GM13977 (cell line): ENCODE data around the gene DSE.

Experiments used
- DNase-seq: peaks from one replicate; pipeline ENCODE4 v3.0.0; 2012; ENCODE audit warnings: low spot score
- in situ Hi-C: fragments of 300-500 bp; cut with MboI; formaldehyde crosslinking; loops from one replicate; pipeline ENCODE4 v1.12.0; 2022; ENCODE audit warnings: low sequenced_read_pairs, low pct_unique_long_range_greater_than_20kb, mixed read lengths, inconsistent platforms; ENCODE audit not compliant: unreplicated experiment
- TF ChIP-seq, protein P1 (sequence below): IDR thresholded peaks from 2 replicates; pipeline ENCODE4 v1.5.1; 2012; ENCODE audit warnings: mild to moderate bottlenecking, control low read depth; ENCODE audit not compliant: insufficient read depth; ENCODE audit errors: extremely low read depth, missing control alignments

The DSE gene

DNA sequence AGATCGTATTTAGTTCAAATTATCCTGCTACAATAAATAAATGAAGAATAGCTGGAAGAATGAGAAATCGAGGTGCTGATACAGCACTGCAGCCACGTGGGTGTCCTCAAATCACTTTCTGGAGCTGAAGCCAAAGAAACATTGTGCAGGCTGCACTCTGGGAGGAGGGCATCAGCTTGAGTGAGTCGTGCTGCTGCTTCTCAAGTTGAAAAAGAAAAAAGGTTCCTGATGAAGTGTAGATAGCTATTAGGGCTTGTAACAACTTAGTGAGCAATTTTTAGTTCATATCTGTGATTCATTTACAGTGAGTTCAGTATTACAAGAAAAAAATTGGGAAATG is 40.5 kb downstream of the DSE start:
- in situ Hi-C loops, result no loop called here
- DNase-seq, result no peak
- TF ChIP-seq, protein P1, sequence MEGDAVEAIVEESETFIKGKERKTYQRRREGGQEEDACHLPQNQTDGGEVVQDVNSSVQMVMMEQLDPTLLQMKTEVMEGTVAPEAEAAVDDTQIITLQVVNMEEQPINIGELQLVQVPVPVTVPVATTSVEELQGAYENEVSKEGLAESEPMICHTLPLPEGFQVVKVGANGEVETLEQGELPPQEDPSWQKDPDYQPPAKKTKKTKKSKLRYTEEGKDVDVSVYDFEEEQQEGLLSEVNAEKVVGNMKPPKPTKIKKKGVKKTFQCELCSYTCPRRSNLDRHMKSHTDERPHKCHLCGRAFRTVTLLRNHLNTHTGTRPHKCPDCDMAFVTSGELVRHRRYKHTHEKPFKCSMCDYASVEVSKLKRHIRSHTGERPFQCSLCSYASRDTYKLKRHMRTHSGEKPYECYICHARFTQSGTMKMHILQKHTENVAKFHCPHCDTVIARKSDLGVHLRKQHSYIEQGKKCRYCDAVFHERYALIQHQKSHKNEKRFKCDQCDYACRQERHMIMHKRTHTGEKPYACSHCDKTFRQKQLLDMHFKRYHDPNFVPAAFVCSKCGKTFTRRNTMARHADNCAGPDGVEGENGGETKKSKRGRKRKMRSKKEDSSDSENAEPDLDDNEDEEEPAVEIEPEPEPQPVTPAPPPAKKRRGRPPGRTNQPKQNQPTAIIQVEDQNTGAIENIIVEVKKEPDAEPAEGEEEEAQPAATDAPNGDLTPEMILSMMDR, result no peak

DNA sequence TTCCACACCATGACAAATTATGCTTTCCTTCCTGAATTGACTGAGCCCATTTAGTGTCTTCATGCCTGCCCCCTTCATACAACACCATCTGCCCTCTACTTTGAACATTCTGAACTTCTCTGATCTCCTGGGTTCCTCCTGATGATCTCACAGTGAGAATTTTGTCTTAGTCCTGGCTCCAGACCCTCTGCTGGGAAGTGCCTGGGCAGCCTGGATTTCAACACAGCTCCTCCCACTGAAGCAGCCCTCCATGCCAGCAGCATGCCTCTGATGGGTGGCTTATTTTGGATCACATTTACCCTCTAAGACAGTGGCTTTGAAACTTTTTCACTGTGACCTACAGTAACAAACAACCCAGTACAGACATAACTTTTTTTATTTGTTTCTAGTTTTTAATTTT is 41.5 kb downstream of the DSE start:
- no peak for DNase-seq
- TF ChIP-seq, protein P1, result no peak
- in situ Hi-C loops, result no loop called here

DNA sequence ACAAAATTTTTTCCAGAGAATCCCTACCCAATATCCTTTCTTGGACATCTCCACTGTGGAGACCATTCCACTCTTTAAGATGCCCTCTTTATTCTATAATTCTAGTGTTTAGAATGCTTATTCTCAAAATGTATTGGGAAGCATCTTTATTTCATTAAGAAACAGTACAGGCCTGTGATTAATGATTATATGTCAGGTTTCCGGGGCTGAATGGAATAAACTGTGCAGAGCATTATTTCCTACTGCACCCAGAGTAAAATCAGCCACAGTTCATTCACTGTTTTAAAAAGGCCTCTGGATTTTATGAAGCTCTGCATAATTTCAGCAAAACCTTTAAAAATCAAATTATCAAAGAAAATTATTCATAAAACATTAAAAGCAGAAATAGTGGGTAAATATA is 42.6 kb downstream of the DSE start:
- in situ Hi-C loops, result no loop called here
- TF ChIP-seq, protein P1, result no peak

DNA sequence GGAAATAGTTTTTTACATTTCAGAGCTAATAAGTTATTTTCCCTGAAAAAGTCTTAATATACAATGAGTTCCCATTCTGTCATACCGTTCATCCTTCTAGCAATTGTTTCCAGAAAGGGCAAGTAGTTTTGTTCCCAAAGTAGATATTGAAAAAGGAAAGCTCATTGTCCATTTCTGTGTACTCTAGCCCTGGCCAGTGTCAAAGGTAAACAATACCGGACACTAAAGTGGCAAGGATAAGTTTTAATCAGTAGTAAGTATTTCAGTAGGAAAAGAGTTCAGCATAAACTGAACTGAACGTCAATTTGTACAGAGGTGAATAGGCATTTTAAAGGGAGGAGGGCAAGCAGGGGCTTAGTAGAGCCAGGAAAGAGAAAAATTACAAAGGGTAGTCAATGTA is 46.9 kb downstream of the DSE start:
- TF ChIP-seq, protein P1, result no peak
- DNase-seq, result no peak
- in situ Hi-C loops, result no loop called here

More for the DNA sequence above, 42.6 kb downstream of the DSE start:
- DNase-seq, result no peak

DNA sequence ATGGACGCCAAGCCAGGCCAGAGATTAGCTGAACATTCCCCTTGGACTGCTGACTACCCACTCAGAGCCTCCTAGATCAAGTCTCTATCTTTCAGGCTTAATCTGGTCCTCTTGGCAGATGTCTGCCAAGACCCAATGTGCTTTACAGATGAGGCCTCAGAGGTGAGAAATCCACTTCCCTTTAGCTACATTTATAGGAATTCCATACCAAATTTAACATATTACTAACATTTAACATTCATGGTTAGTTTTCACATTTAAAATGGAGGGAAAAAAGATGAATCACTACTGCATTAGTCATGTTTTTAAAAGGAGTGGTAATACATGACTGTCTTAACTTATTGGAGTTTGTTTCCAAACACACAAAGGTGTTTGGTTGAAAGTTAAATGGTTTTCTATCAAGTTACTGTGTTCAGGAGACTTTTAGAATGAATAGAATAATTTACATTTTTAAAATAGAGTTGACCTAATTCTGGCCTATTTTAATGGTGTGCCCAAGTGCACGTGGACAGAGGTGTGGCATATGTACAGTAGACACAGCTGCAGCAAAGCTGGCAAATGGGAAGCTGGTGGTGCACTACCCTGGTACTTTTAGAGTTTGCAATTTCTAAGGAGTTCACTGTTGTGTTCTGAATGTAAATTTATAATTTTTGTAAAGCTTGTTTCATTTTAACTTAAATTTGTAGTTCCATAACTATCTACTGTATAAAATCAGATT is 48.5 kb downstream of the DSE start:
- TF ChIP-seq, protein P1, result no peak
- in situ Hi-C loops, result no loop called here
- DNase-seq, result no peak

DNA sequence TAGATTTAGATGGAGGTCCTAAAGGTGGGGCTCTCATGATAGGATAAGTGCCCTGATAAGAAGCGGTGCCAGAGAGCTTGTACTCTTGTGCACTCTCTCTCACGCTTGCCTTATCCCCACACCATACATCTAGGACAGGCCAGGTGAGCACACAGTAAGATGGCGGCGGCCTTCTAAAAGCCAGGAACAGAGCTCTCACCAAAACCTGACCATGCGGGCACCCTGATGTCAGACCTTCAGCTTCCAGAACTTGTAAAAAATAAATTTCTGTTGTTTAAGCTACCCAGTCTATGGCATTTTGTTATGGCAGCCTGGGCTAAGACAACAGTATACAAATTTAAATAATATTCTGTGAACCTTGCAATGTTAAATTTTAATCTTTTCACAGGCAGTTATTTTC is 49.6 kb downstream of the DSE start:
- DNase-seq, result no peak
- TF ChIP-seq, protein P1, result no peak
- in situ Hi-C loops, result no loop called here
